D341Med (cell line): ENCODE measurements around the gene ACOT13.
"Not testable (repeated sequence)": the region's sequence is repeated elsewhere in the genome, so short reads cannot be mapped to it uniquely, and the experiment has no call there.

Experiments used
- DNase-seq: peaks from one replicate; pipeline ENCODE4 v3.0.0; 2012; ENCODE audit warnings: low spot score

ACOT13 gene

GRCh38 chr6:24692848-24693592 lies 26.1 kb downstream of the ACOT13 start:
- DNase-seq: no peak

GRCh38 chr6:24694198-24694597 lies 27.3 kb downstream of the ACOT13 start:
- DNase-seq: no peak

GRCh38 chr6:24695635-24696034 lies 28.8 kb downstream of the ACOT13 start:
- DNase-seq: peak; percentile 47

GRCh38 chr6:24696097-24696496 lies 29.2 kb downstream of the ACOT13 start:
- no peak for DNase-seq

- DNase-seq: no peak
Measured at GRCh38 chr6:24699521-24700359, 32.9 kb downstream of the ACOT13 start.

GRCh38 chr6:24702720-24703282 lies 35.9 kb downstream of the ACOT13 start:
- DNase-seq: no peak

GRCh38 chr6:24704468-24704867 lies 37.6 kb downstream of the ACOT13 start:
- no peak for DNase-seq

GRCh38 chr6:24708612-24709011 lies 41.7 kb downstream of the ACOT13 start:
- no peak for DNase-seq

- DNase-seq: no peak
Measured at GRCh38 chr6:24709014-24709711, 42.3 kb downstream of the ACOT13 start.

- DNase-seq: no peak
Measured at GRCh38 chr6:24710519-24711303, 43.8 kb downstream of the ACOT13 start.

- DNase-seq: not testable (repeated sequence)
Measured at GRCh38 chr6:24716602-24717148, 49.8 kb downstream of the ACOT13 start.

GRCh38 chr6:24718449-24719124 lies 51.7 kb downstream of the ACOT13 start:
- peak; percentile 26 for DNase-seq

GRCh38 chr6:24719125-24719971 lies 52.5 kb downstream of the ACOT13 start, which contains the start of gene C6orf62:
C6orf62 (minus strand) TSS chr6:24719154; CDS start chr6:24718668, 486 bp downstream.
- peak; percentile 49 for DNase-seq

- peak; percentile 61 for DNase-seq
Measured at GRCh38 chr6:24720131-24720603, 53.3 kb downstream of the ACOT13 start.

GRCh38 chr6:24720604-24721460 lies 54.0 kb downstream of the ACOT13 start:
- peak; percentile 94 for DNase-seq

GRCh38 chr6:24721461-24722215 lies 54.8 kb downstream of the ACOT13 start:
- DNase-seq: no peak

- DNase-seq: no peak
Measured at GRCh38 chr6:24723270-24723669, 56.4 kb downstream of the ACOT13 start.

GRCh38 chr6:24730653-24731052 lies 63.8 kb downstream of the ACOT13 start:
- not testable (repeated sequence) for DNase-seq
